BJ (cell line): ENCODE measurements around the gene ARHGEF17. TPM values are rescaled to one million over a fixed set of nuclear protein-coding genes. Genes with fewer than 3 reads are reported as not detected.

Experiments
- CTCF ChIA-PET: fragments of 350-600 bp; formaldehyde crosslinking; extraction: SDS; loops from one replicate; lab custom pipeline; 2021; ENCODE audit warnings: antibody characterized with exemption, inconsistent platforms; lab: Yijun Ruan, JAX
- POLR2A ChIA-PET: fragments of 300-600 bp; sonication (Branson Sonifier 250); formaldehyde crosslinking; extraction: SDS; loops from one replicate; lab custom pipeline; 2021; ENCODE audit warnings: antibody characterized with exemption; lab: Charles Lee
- DNase-seq: peaks from one replicate; pipeline ENCODE4 v3.0.0-alpha.2; 2011; ENCODE audit warnings: low read depth
- H3K27me3 ChIP-seq: 2 replicates; pipeline ENCODE4 v1.6.0; 2011; ENCODE audit warnings: low read length; ENCODE audit not compliant: control insufficient read depth, insufficient read depth
- H3K36me3 ChIP-seq: 2 replicates; pipeline ENCODE4 v1.5.1; 2011; ENCODE audit warnings: low read length; ENCODE audit not compliant: control insufficient read depth, insufficient read depth
- H3K4me3 ChIP-seq: 2 replicates; pipeline ENCODE4 v1.5.1; 2011; ENCODE audit warnings: low read depth, mild to moderate bottlenecking, control low read depth, low read length
- CTCF ChIP-seq: IDR thresholded peaks from 2 replicates; pipeline ENCODE4 v1.5.1; 2011; ENCODE audit warnings: low read depth, mild to moderate bottlenecking, control low read depth, inconsistent platforms, low read length, moderate library complexity; ENCODE audit not compliant: insufficient read depth
- polyA plus RNA-seq: library from polyadenylated mRNA; depleted of rRNA; stranded (reverse); fragments of >200 nt; gene quantifications from 2 replicates; pipeline ENCODE4 v1.2.3, GENCODE V29; 2011

ARHGEF17 gene
- polyA plus RNA-seq, 1 experiment: 85.7 TPM

GRCh38 chr11:73299751-73300150 lies 8.3 kb upstream of the ARHGEF17 start:
- POLR2A ChIA-PET: no interaction called here
- TF ChIP-seq CTCF: no peak
- CTCF ChIA-PET: interaction anchor here (0.6 to 9.8 kb wide), 12 partner anchors 8 to 469 kb away, joined by 3 to 114 read pairs (median 6); partner anchors contain the start of gene ARHGEF17

GRCh38 chr11:73306069-73306841 lies 1.8 kb upstream of the ARHGEF17 start:
- Histone ChIP-seq H3K36me3 (peaks cover 8% of the 10 kb centered on the region), H3K27me3 (no peaks in the 10 kb centered on the region), H3K4me3 (no peak overlapping the region)
- TF ChIP-seq CTCF: 0 out of 2 replicates have a peak, but pooled peaks have one; percentile 23
- CTCF ChIA-PET: interaction anchor here (0.7 to 11.3 kb wide), 29 partner anchors 9 to 381 kb away, joined by 3 to 259 read pairs (median 6); no protein-coding TSS in a partner anchor
- POLR2A ChIA-PET: interaction anchor here (1.0 to 1.8 kb wide), 2 partner anchors 29 to 454 kb away, joined by 3 to 19 read pairs; partner anchors contain the start of gene RAB6A
- DNase-seq: no peak

More at GRCh38 chr11:73299751-73300150, 8.3 kb upstream of the ARHGEF17 start:
- Histone ChIP-seq H3K27me3 (no peaks in the 10 kb centered on the region), H3K36me3 (no peaks in the 10 kb centered on the region), H3K4me3 (no peak overlapping the region)
- DNase-seq: no peak

GRCh38 chr11:73306977-73307322 lies 1.1 kb upstream of the ARHGEF17 start:
- no peak for DNase-seq
- POLR2A ChIA-PET: interaction anchor here (0.6 to 1.8 kb wide), 7 partner anchors 16 to 454 kb away, joined by 3 to 19 read pairs (median 6); partner anchors contain the start of gene RAB6A
- TF ChIP-seq CTCF: no peak
- CTCF ChIA-PET: interaction anchor here (0.7 to 11.3 kb wide), 33 partner anchors 8 to 382 kb away, joined by 3 to 259 read pairs (median 6); no protein-coding TSS in a partner anchor
- peaks cover 12% of the 10 kb centered on the region for H3K36me3 ChIP-seq
- H3K4me3 ChIP-seq: peak overlapping the region; percentile 80
- no peaks in the 10 kb centered on the region for H3K27me3 ChIP-seq

- peak; percentile 90 for DNase-seq
Observed at GRCh38 chr11:73307323-73308002, 613 bp upstream of the ARHGEF17 start.

More at GRCh38 chr11:73307323-73308002, 613 bp upstream of the ARHGEF17 start:
- H3K27me3 ChIP-seq: no peaks in the 10 kb centered on the region
- ChIA-PET POLR2A (interaction anchor here (0.6 to 1.8 kb wide), 8 partner anchors 16 to 585 kb away, joined by 3 to 19 read pairs (median 8); partner anchors contain the start of gene RAB6A), CTCF (interaction anchor here (0.7 to 11.3 kb wide), 34 partner anchors 8 to 382 kb away, joined by 3 to 259 read pairs (median 6); no protein-coding TSS in a partner anchor)
- peaks cover 12% of the 10 kb centered on the region for H3K36me3 ChIP-seq
- peak overlapping the region; percentile 80 for H3K4me3 ChIP-seq
- TF ChIP-seq CTCF: peak; percentile 89
